OCI-LY1 (cell line): ENCODE results near the gene IQGAP3.

ENCODE experiments used
- H2AFZ ChIP-seq: fragments of 200-600 bp; sonication (generic), shearing (Covaris generic); 2 replicates; pipeline ENCODE4 v1.6.0; 2014; ENCODE audit warnings: antibody characterized with exemption, mild to moderate bottlenecking, low read length
- H3F3A ChIP-seq: fragments of 200-600 bp; sonication (generic), shearing (Covaris generic); 2 replicates; pipeline ENCODE4 v1.6.0; 2014; ENCODE audit warnings: mild to moderate bottlenecking, antibody characterized with exemption, low read length, moderate library complexity; ENCODE audit not compliant: insufficient read depth
- H3K27ac ChIP-seq: fragments of 200-600 bp; sonication (generic); 2 replicates; pipeline ENCODE4 v1.5.1; 2014; ENCODE audit warnings: low read length, mixed run types, mild to moderate bottlenecking, low read depth; ENCODE audit not compliant: poor library complexity, severe bottlenecking
- H3K27me3 ChIP-seq: fragments of 200-600 bp; sonication (generic); 2 replicates; pipeline ENCODE4 v1.6.0; 2014; ENCODE audit warnings: antibody characterized with exemption, mild to moderate bottlenecking, low read length, moderate library complexity; ENCODE audit not compliant: insufficient read depth
- H3K36me3 ChIP-seq: fragments of 200-600 bp; sonication (generic); 2 replicates; pipeline ENCODE4 v1.6.1; 2014; ENCODE audit warnings: mild to moderate bottlenecking, antibody characterized with exemption, low read length, moderate library complexity, mixed read lengths; ENCODE audit not compliant: insufficient read depth
- H3K4me1 ChIP-seq: fragments of 200-600 bp; sonication (generic); 2 replicates; pipeline ENCODE4 v1.5.1; 2014; ENCODE audit warnings: mild to moderate bottlenecking, low read length, moderate library complexity; ENCODE audit not compliant: insufficient read depth, severe bottlenecking
- H3K4me2 ChIP-seq: fragments of 200-600 bp; sonication (generic), shearing (Covaris generic); 2 replicates; pipeline ENCODE4 v1.6.1; 2014; ENCODE audit warnings: low read length
- H3K4me3 ChIP-seq: fragments of 200-600 bp; sonication (generic); 2 replicates; pipeline ENCODE4 v1.5.1; 2014; ENCODE audit warnings: low read length, low read depth, mild to moderate bottlenecking, mixed read lengths; ENCODE audit not compliant: poor library complexity, severe bottlenecking
- H3K79me2 ChIP-seq: fragments of 200-600 bp; shearing (Covaris generic); 2 replicates; pipeline ENCODE4 v1.6.1; 2016; ENCODE audit warnings: mixed run types, low read length, mixed read lengths; ENCODE audit not compliant: insufficient read depth
- H3K9ac ChIP-seq: fragments of 200-600 bp; sonication (generic), shearing (Covaris generic); 2 replicates; pipeline ENCODE4 v1.6.1; 2014; ENCODE audit warnings: mild to moderate bottlenecking, low read length, mixed read lengths
- H3K9me2 ChIP-seq: fragments of 200-600 bp; sonication (generic), shearing (Covaris generic); 2 replicates; pipeline ENCODE4 v1.6.1; 2014; ENCODE audit warnings: low read depth, mild to moderate bottlenecking, low read length, mixed read lengths
- H3K9me3 ChIP-seq: fragments of 200-600 bp; shearing (Covaris generic); 2 replicates; pipeline ENCODE4 v1.6.1; 2014; ENCODE audit warnings: low read length, mixed read lengths
- H4K20me1 ChIP-seq: fragments of 200-600 bp; sonication (generic), shearing (Covaris generic); 2 replicates; pipeline ENCODE4 v1.6.0; 2016; ENCODE audit warnings: mild to moderate bottlenecking, low read length; ENCODE audit not compliant: insufficient read depth
- EZH2 ChIP-seq: fragments of 200-600 bp; sonication (generic), shearing (Covaris generic); IDR thresholded peaks from 2 replicates; pipeline ENCODE4 v1.8.0; 2017; ENCODE audit warnings: borderline replicate concordance, mixed run types, mild to moderate bottlenecking, antibody characterized with exemption, low read length, moderate library complexity, mixed read lengths
- TF ChIP-seq, protein P1 (sequence below): fragments of 200-600 bp; sonication (generic), shearing (Covaris generic); IDR thresholded peaks from 2 replicates; pipeline ENCODE4 v1.5.1; 2017; ENCODE audit warnings: mild to moderate bottlenecking, antibody characterized with exemption, low read length, moderate library complexity, mixed read lengths

The IQGAP3 gene

DNA sequence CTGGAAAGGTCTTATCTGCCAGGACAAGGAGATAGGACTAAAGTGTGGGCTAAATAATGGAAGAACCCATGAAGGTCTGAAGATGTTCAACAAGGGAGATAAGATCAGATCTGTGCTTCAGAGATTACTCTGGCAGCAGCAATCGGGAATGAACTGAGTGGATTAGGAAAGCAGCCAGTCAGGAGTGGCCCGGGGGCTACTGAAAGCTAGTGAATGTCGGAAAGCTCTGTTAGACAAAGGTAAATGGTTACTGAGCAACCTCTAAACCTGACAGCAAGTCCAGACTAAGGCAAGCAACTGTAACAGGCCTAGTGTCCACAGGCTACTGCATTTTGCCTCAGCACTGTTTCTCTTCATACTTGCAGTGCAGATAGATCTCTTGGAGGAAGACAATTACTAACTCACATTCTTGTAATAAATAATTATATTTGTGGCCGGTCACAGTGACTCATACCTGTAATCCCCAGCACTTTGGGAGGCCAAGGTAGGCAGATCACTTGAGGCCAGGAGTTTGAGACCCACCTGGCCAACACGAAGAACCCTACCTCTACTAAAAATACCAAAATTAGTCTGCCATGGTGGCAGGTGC is 12.5 kb downstream of the IQGAP3 start:
- H3K79me2 ChIP-seq, result no peaks in the 10 kb centered on the region
- H3K9me2 ChIP-seq, result no peaks in the 10 kb centered on the region
- no peak overlapping the region for H3K27ac ChIP-seq
- no peak overlapping the region for H3K4me2 ChIP-seq
- no peaks in the 10 kb centered on the region for H3K36me3 ChIP-seq
- H3F3A ChIP-seq, result no peaks in the 10 kb centered on the region
- no peaks in the 10 kb centered on the region for H3K4me1 ChIP-seq
- H3K27me3 ChIP-seq, result peaks cover 4% of the 10 kb centered on the region; the same call in 1 of the 2 replicates
- H2AFZ ChIP-seq, result no peak overlapping the region
- no peak overlapping the region for H3K4me3 ChIP-seq
- no peak overlapping the region for H3K9ac ChIP-seq
- TF ChIP-seq EZH2, result no peak
- TF ChIP-seq, protein P1, sequence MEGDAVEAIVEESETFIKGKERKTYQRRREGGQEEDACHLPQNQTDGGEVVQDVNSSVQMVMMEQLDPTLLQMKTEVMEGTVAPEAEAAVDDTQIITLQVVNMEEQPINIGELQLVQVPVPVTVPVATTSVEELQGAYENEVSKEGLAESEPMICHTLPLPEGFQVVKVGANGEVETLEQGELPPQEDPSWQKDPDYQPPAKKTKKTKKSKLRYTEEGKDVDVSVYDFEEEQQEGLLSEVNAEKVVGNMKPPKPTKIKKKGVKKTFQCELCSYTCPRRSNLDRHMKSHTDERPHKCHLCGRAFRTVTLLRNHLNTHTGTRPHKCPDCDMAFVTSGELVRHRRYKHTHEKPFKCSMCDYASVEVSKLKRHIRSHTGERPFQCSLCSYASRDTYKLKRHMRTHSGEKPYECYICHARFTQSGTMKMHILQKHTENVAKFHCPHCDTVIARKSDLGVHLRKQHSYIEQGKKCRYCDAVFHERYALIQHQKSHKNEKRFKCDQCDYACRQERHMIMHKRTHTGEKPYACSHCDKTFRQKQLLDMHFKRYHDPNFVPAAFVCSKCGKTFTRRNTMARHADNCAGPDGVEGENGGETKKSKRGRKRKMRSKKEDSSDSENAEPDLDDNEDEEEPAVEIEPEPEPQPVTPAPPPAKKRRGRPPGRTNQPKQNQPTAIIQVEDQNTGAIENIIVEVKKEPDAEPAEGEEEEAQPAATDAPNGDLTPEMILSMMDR, result no peak
- H3K9me3 ChIP-seq, result no peaks in the 10 kb centered on the region
- no peaks in the 10 kb centered on the region for H4K20me1 ChIP-seq

DNA sequence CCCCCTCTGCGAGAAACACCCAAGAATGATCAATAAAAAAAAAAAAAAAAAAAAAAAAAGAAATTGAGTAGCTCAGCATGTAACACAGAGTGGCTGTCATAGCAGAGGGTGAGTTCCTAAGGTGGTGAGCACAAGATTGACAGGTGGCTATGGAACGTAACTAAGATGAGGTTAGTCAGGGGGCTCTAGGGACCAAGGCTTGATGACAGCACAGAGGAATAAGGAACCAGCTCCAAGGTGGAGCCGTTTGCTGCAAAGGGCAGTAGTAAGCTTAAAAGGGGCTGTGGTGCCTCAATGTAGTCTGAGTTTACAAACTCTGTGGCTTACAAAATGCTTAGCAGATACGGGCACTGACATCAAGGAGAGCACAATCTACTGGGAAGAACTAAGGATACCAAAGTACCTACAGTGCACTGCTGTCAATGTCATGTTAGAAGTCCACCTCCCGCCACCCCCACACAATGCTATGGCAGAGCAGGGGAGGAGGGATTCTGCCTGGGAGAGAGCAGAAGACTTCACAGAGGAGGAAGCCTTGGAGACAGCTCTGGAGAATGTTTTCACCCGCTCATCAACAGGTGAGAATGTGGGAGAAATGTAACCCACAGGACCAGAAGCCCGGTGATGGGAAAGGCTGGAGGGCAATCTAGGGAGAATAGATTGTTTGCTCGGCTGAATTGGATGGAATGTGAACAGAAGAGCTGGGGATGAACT is 13.1 kb downstream of the IQGAP3 start:
- H3K4me2 ChIP-seq, result no peak overlapping the region
- H3K27me3 ChIP-seq, result peaks cover 4% of the 10 kb centered on the region; the same call in 1 of the 2 replicates
- no peak overlapping the region for H2AFZ ChIP-seq
- H3K4me1 ChIP-seq, result no peaks in the 10 kb centered on the region
- no peaks in the 10 kb centered on the region for H4K20me1 ChIP-seq
- no peaks in the 10 kb centered on the region for H3K36me3 ChIP-seq
- H3K4me3 ChIP-seq, result no peak overlapping the region
- H3K9me2 ChIP-seq, result no peaks in the 10 kb centered on the region
- H3K9me3 ChIP-seq, result no peaks in the 10 kb centered on the region
- TF ChIP-seq EZH2, result no peak
- TF ChIP-seq, protein P1, result no peak
- H3K27ac ChIP-seq, result no peak overlapping the region
- no peaks in the 10 kb centered on the region for H3K79me2 ChIP-seq
- no peak overlapping the region for H3K9ac ChIP-seq
- H3F3A ChIP-seq, result no peaks in the 10 kb centered on the region

DNA sequence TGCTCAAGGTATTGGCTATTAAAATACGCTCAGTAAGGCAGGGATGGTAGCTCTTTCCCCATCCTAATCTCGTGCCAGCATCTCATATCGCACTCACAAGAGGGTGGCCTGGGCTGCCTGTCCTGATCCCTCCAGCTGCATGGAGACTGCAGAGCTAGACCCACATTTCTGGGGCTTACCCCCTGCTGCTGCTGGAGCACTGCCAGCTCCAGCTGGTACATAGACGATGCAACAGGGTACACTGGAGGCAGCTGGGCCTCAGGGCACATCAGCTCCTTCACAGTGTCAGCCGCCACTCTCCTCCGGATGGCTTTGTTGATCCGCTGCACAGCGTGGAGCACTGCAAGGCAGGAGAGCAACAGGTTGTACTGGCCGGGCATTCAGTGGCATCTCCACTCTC is 16.0 kb downstream of the IQGAP3 start:
- Histone ChIP-seq H2AFZ (no peak overlapping the region), H3K27ac (no peak overlapping the region), H3K9me3 (no peaks in the 10 kb centered on the region), H3K4me3 (no peak overlapping the region), H3K27me3 (no peaks in the 10 kb centered on the region), H3K4me2 (no peak overlapping the region), H3K79me2 (no peaks in the 10 kb centered on the region), H4K20me1 (no peaks in the 10 kb centered on the region), H3K36me3 (no peaks in the 10 kb centered on the region), H3K9ac (no peak overlapping the region), H3K9me2 (no peaks in the 10 kb centered on the region), H3K4me1 (no peaks in the 10 kb centered on the region), H3F3A (no peaks in the 10 kb centered on the region)
- TF ChIP-seq EZH2, result no peak
- TF ChIP-seq, protein P1, result no peak
